22Rv1 (cell line): ENCODE data around the gene NR2F1-AS1.

Source experiments
- CTCF ChIP-seq: fragments of 450-650 bp; IDR thresholded peaks from 2 replicates; pipeline ENCODE4 v1.5.1; 2017; ENCODE audit warnings: mild to moderate bottlenecking
- ZFX ChIP-seq: fragments of 450-650 bp; IDR thresholded peaks from 2 replicates; pipeline ENCODE4 v1.6.1; 2017; ENCODE audit warnings: antibody characterized with exemption, borderline replicate concordance

- TF ChIP-seq CTCF (no peak), ZFX (no peak)
Measured at GRCh38 chr5:93616538-93617174, 35.6 kb upstream of the NR2F1-AS1 start.
